HEK293 (cell line): ENCODE measurements around the gene CCT6B.

Experiments used
- GLI4 ChIP-seq: fragments of 450-650 bp; formaldehyde crosslinking; IDR thresholded peaks from 2 replicates; pipeline ENCODE4 v1.5.1; 2016; ENCODE audit warnings: missing biosample characterization, missing genetic modification characterization
- KLF9 ChIP-seq: fragments of 450-650 bp; formaldehyde crosslinking; IDR thresholded peaks from 2 replicates; pipeline ENCODE4 v1.5.1; 2016; ENCODE audit warnings: missing biosample characterization, missing genetic modification characterization, low read depth
- YY1 ChIP-seq: fragments of 450-650 bp; formaldehyde crosslinking; IDR thresholded peaks from 2 replicates; pipeline ENCODE4 v1.5.1; 2018; ENCODE audit warnings: missing biosample characterization, missing genetic modification characterization
- ZNF302 ChIP-seq: fragments of 450-650 bp; formaldehyde crosslinking; IDR thresholded peaks from 2 replicates; pipeline ENCODE4 v1.5.1; 2016; ENCODE audit warnings: missing biosample characterization, missing genetic modification characterization, low read depth
- ZNF830 ChIP-seq: fragments of 450-650 bp; IDR thresholded peaks from 2 replicates; pipeline ENCODE4 v1.5.0; 2018; ENCODE audit warnings: missing biosample characterization, missing genetic modification characterization, low read depth, mild to moderate bottlenecking, moderate library complexity
- TF ChIP-seq, protein P1 (sequence below): fragments of 450-650 bp; formaldehyde crosslinking; IDR thresholded peaks from 2 replicates; pipeline ENCODE4 v1.5.1; 2016; ENCODE audit warnings: missing biosample characterization, missing genetic modification characterization
- TF ChIP-seq, protein P2 (sequence below): fragments of 450-650 bp; formaldehyde crosslinking; IDR thresholded peaks from 2 replicates; pipeline ENCODE4 v1.5.1; 2016; ENCODE audit warnings: missing biosample characterization, missing genetic modification characterization
- TF ChIP-seq, protein P3 (sequence below): fragments of 450-650 bp; formaldehyde crosslinking; IDR thresholded peaks from 2 replicates; pipeline ENCODE4 v1.5.1; 2017; ENCODE audit warnings: missing biosample characterization, missing genetic modification characterization
- TF ChIP-seq, protein P4 (sequence below): fragments of 450-650 bp; formaldehyde crosslinking; conservative IDR thresholded peaks from 2 replicates; pipeline ENCODE4 v1.5.1; 2016; ENCODE audit warnings: low read depth, missing biosample characterization, missing genetic modification characterization

DNA sequence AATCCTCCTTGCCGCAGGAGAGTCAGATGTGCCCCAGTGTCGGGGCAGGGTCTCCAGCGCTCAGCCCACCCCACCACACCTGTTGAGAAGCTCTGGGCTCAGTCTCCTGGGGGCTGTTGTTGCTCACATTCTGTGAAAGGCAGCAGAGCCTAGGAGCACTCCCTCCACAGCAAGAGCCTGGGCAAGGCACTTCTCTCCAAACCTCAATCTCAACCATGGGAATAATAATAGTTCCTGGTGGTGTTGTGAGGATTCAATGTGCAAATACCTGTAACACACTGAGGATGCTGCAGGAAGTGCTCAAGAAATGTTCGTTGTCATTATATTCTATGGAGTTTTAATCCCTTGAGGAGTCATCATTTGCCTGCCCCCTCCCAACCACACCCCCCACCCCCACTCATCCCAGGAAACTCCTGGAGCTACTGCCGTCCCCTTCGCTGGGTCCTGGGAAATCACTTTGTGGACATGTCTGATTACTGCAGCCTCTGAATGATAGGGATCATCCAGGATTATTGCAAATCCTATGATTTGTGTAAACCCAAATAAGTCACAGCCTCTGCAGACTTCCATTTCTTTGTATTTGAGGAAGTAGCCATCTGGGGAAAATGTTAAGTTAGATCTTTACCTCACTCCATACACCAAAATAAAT is 61.5 kb downstream of the CCT6B start:
- TF ChIP-seq, protein P1, sequence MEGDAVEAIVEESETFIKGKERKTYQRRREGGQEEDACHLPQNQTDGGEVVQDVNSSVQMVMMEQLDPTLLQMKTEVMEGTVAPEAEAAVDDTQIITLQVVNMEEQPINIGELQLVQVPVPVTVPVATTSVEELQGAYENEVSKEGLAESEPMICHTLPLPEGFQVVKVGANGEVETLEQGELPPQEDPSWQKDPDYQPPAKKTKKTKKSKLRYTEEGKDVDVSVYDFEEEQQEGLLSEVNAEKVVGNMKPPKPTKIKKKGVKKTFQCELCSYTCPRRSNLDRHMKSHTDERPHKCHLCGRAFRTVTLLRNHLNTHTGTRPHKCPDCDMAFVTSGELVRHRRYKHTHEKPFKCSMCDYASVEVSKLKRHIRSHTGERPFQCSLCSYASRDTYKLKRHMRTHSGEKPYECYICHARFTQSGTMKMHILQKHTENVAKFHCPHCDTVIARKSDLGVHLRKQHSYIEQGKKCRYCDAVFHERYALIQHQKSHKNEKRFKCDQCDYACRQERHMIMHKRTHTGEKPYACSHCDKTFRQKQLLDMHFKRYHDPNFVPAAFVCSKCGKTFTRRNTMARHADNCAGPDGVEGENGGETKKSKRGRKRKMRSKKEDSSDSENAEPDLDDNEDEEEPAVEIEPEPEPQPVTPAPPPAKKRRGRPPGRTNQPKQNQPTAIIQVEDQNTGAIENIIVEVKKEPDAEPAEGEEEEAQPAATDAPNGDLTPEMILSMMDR, result no peak
- TF ChIP-seq, protein P2, sequence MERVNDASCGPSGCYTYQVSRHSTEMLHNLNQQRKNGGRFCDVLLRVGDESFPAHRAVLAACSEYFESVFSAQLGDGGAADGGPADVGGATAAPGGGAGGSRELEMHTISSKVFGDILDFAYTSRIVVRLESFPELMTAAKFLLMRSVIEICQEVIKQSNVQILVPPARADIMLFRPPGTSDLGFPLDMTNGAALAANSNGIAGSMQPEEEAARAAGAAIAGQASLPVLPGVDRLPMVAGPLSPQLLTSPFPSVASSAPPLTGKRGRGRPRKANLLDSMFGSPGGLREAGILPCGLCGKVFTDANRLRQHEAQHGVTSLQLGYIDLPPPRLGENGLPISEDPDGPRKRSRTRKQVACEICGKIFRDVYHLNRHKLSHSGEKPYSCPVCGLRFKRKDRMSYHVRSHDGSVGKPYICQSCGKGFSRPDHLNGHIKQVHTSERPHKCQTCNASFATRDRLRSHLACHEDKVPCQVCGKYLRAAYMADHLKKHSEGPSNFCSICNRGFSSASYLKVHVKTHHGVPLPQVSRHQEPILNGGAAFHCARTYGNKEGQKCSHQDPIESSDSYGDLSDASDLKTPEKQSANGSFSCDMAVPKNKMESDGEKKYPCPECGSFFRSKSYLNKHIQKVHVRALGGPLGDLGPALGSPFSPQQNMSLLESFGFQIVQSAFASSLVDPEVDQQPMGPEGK (tag by site-specific recombination), result no peak
- TF ChIP-seq, protein P3, sequence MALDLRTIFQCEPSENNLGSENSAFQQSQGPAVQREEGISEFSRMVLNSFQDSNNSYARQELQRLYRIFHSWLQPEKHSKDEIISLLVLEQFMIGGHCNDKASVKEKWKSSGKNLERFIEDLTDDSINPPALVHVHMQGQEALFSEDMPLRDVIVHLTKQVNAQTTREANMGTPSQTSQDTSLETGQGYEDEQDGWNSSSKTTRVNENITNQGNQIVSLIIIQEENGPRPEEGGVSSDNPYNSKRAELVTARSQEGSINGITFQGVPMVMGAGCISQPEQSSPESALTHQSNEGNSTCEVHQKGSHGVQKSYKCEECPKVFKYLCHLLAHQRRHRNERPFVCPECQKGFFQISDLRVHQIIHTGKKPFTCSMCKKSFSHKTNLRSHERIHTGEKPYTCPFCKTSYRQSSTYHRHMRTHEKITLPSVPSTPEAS, result no peak
- TF ChIP-seq KLF9 (tag by site-specific recombination), result no peak
- no peak for TF ChIP-seq ZNF830 (tag by site-specific recombination)
- TF ChIP-seq ZNF302, result no peak
- TF ChIP-seq YY1 (tag by site-specific recombination), result no peak
- TF ChIP-seq GLI4 (tag by site-specific recombination), result no peak
- TF ChIP-seq, protein P4, sequence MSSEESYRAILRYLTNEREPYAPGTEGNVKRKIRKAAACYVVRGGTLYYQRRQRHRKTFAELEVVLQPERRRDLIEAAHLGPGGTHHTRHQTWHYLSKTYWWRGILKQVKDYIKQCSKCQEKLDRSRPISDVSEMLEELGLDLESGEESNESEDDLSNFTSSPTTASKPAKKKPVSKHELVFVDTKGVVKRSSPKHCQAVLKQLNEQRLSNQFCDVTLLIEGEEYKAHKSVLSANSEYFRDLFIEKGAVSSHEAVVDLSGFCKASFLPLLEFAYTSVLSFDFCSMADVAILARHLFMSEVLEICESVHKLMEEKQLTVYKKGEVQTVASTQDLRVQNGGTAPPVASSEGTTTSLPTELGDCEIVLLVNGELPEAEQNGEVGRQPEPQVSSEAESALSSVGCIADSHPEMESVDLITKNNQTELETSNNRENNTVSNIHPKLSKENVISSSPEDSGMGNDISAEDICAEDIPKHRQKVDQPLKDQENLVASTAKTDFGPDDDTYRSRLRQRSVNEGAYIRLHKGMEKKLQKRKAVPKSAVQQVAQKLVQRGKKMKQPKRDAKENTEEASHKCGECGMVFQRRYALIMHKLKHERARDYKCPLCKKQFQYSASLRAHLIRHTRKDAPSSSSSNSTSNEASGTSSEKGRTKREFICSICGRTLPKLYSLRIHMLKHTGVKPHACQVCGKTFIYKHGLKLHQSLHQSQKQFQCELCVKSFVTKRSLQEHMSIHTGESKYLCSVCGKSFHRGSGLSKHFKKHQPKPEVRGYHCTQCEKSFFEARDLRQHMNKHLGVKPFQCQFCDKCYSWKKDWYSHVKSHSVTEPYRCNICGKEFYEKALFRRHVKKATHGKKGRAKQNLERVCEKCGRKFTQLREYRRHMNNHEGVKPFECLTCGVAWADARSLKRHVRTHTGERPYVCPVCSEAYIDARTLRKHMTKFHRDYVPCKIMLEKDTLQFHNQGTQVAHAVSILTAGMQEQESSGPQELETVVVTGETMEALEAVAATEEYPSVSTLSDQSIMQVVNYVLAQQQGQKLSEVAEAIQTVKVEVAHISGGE (tag by site-specific recombination), result no peak
